Peyer's patch (tissue), 4 donors: ENCODE data around the gene ZNHIT1.
A peak's percentile ranks its signal among the peaks of the same experiment; 100 is the strongest.

Source experiments
- CTCF ChIP-seq, 6 experiments: fragments of 450-650 bp in 4 of 6; fragments of 200-600 bp in 2 of 6; sonication (generic) in 1 of 6; IDR thresholded peaks; one replicate each; pipeline ENCODE4 v1.5.1; 2017 to 2019; ENCODE audit warnings: antibody characterized with exemption in 6 of 6, mild to moderate bottlenecking in 3 of 6, moderate library complexity in 1 of 6
- POLR2A ChIP-seq, 2 donors: fragments of 450-650 bp; IDR thresholded peaks; one replicate each; pipeline ENCODE4 v1.5.1; 2017; ENCODE audit warnings: antibody characterized with exemption in 2 of 2, mild to moderate bottlenecking in 2 of 2, moderate library complexity in 2 of 2

DNA sequence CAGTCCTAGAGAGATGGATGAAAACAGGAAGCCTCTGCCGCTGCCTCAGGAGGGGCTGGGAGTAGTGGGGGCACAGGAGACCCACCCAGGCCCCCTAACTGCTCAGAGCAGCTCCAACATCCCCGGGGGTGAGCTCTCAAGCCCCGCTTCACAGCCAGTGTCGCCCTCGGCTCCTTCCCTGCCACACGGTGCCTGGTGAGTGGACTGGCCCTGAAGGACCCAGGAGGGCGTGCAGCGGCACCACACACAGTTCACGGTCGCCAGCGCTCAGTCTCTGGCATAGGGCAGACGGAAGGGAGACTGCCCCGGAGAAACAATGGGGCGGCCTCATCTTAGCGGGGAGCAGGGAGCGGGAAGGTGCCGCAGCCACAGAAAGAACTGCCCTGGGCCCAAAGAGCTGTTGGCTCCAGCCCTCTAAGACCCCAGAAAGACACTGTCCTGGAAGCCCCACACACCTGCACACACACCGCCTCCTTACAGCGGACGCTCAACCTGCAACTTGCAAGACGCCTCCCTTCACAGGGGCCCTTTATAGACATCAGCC lies 18.4 kb downstream of the ZNHIT1 start:
- TF ChIP-seq CTCF (IDR thresholded peaks at IDR 0.05) = no peak
- TF ChIP-seq POLR2A (IDR thresholded peaks at IDR 0.05) = peak; percentile 9 to 31
